H1 (cell line): ENCODE results near the gene RNF123. TPM values are rescaled to one million over a fixed set of nuclear protein-coding genes. Genes with fewer than 3 reads are reported as not detected.

ENCODE experiments used
- CTCF ChIA-PET: fragments of 300-600 bp; sonication (Branson Sonifier 250); formaldehyde crosslinking; loops from one replicate; lab custom pipeline; 2021; ENCODE audit not compliant: partially characterized antibody; lab: Charles Lee
- POLR2A ChIA-PET: fragments of 300-600 bp; sonication (Branson Sonifier 250); formaldehyde crosslinking; loops from one replicate; lab custom pipeline; 2021; ENCODE audit warnings: inconsistent platforms; ENCODE audit not compliant: partially characterized antibody; lab: Charles Lee
- DNase-seq, 2 experiments: peaks; one replicate each; pipeline versions ENCODE4 v3.0.0 to v3.0.0-alpha.2; 2010 to 2022; ENCODE audit warnings: low spot score in 2 of 2, low read depth in 1 of 2, mixed read lengths in 1 of 2
- FAIRE-seq: peaks from 2 replicates; lab custom pipeline; 2011; peaks lifted over from hg19 to GRCh38; lab: Jason Lieb, UNC
- H2AFZ ChIP-seq: 2 replicates; pipeline ENCODE4 v1.8.1; 2012; ENCODE audit warnings: low read length, inconsistent platforms
- H2AK5ac ChIP-seq: 2 replicates; pipeline ENCODE4 v1.6.1; 2013; ENCODE audit warnings: low read depth, low read length
- H2BK120ac ChIP-seq: replicated peaks from 2 replicates; pipeline ENCODE3; 2013; ENCODE audit warnings: low read depth, low read length, inconsistent platforms
- H2BK12ac ChIP-seq: 2 replicates; pipeline ENCODE4 v1.6.1; 2013; ENCODE audit warnings: low read depth, low read length
- H2BK15ac ChIP-seq: 2 replicates; pipeline ENCODE4 v1.6.1; 2013; ENCODE audit warnings: low read length
- H2BK20ac ChIP-seq: 2 replicates; pipeline ENCODE4 v1.6.1; 2013; ENCODE audit warnings: low read length
- H2BK5ac ChIP-seq: 2 replicates; pipeline ENCODE4 v1.6.1; 2013; ENCODE audit warnings: low read depth, low read length
- H3K14ac ChIP-seq: 2 replicates; pipeline ENCODE4 v1.6.1; 2013; ENCODE audit warnings: inconsistent platforms; ENCODE audit not compliant: insufficient read length
- H3K18ac ChIP-seq: 2 replicates; pipeline ENCODE4 v1.6.1; 2013; ENCODE audit warnings: low read length; ENCODE audit errors: extremely low read depth
- H3K23ac ChIP-seq: 2 replicates; pipeline ENCODE4 v1.6.1; 2013; ENCODE audit warnings: inconsistent platforms; ENCODE audit not compliant: insufficient read length
- H3K23me2 ChIP-seq: 2 replicates; pipeline ENCODE4 v1.6.1; 2013; ENCODE audit warnings: low read depth, low read length
- H3K27ac ChIP-seq: 2 replicates; pipeline ENCODE4 v1.6.1; 2011; ENCODE audit warnings: low read depth, low read length, inconsistent platforms
- H3K27me3 ChIP-seq, 4 experiments: replicated peaks in 1 of 4; 1 replicate in 1 of 4; 2 replicates in 3 of 4; pipeline versions ENCODE4 v1.6.1 to v1.8.1; 2011 to 2013; ENCODE audit warnings: low read length in 3 of 4, mild to moderate bottlenecking in 3 of 4, inconsistent platforms in 2 of 4, mixed read lengths in 2 of 4, moderate library complexity in 1 of 4; ENCODE audit not compliant: control insufficient read depth in 3 of 4, insufficient read depth in 3 of 4; ENCODE audit errors: extremely low read depth in 1 of 4
- H3K36me3 ChIP-seq, 4 experiments: 2 replicates each; pipeline versions ENCODE4 v1.6.1 to v1.8.1; 2011 to 2013; ENCODE audit warnings: mild to moderate bottlenecking in 4 of 4, low read length in 3 of 4, moderate library complexity in 2 of 4, control low read depth in 1 of 4, inconsistent platforms in 1 of 4; ENCODE audit not compliant: insufficient read depth in 4 of 4, control insufficient read depth in 2 of 4
- H3K4ac ChIP-seq: replicated peaks from 2 replicates; pipeline ENCODE3; 2013; ENCODE audit warnings: low read length, low read depth, mixed read lengths, inconsistent platforms; ENCODE audit not compliant: insufficient read length
- H3K4me1 ChIP-seq, 4 experiments: replicated peaks in 1 of 4; 1 replicate in 1 of 4; 2 replicates in 3 of 4; pipeline versions ENCODE4 v1.6.1 to v1.8.1; 2011 to 2013; ENCODE audit warnings: low read length in 3 of 4, inconsistent platforms in 2 of 4, mixed read lengths in 1 of 4; ENCODE audit not compliant: insufficient read depth in 4 of 4, control insufficient read depth in 3 of 4
- H3K4me2 ChIP-seq, 2 experiments: 2 replicates each; pipeline versions ENCODE4 v1.6.1 to v1.8.1; 2011 to 2013; ENCODE audit warnings: low read depth in 2 of 2, low read length in 2 of 2, control low read depth in 1 of 2, inconsistent platforms in 1 of 2, mild to moderate bottlenecking in 1 of 2; ENCODE audit not compliant: insufficient read depth in 1 of 2
- H3K4me3 ChIP-seq, 4 experiments: fragments of 200-600, 300-600 bp in 1 of 4; sonication (generic), shearing (Covaris generic), sonication (Bioruptor Twin) in 1 of 4; 2 replicates each; pipeline versions ENCODE4 v1.5.1 to v1.8.1; 2011 to 2016; ENCODE audit warnings: low read length in 4 of 4, low read depth in 3 of 4, control low read depth in 2 of 4, inconsistent platforms in 2 of 4, mild to moderate bottlenecking in 2 of 4, mixed read lengths in 1 of 4, moderate library complexity in 1 of 4; ENCODE audit not compliant: insufficient read depth in 2 of 4; ENCODE audit errors: extremely low read depth in 1 of 4
- H3K56ac ChIP-seq: replicated peaks from 2 replicates; pipeline ENCODE3; 2013; ENCODE audit warnings: low read depth, mild to moderate bottlenecking, mixed read lengths, low read length, inconsistent platforms; ENCODE audit not compliant: insufficient read length
- H3K79me1 ChIP-seq: 2 replicates; pipeline ENCODE4 v1.6.1; 2013; ENCODE audit warnings: low read depth, low read length, control low read depth
- H3K79me2 ChIP-seq, 2 experiments: 2 replicates each; pipeline versions ENCODE4 v1.6.1 to v1.8.1; 2012 to 2013; ENCODE audit warnings: low read length in 2 of 2, mild to moderate bottlenecking in 2 of 2, inconsistent platforms in 1 of 2; ENCODE audit not compliant: insufficient read depth in 2 of 2, control insufficient read depth in 1 of 2
- H3K9ac ChIP-seq, 4 experiments: replicated peaks in 1 of 4; 1 replicate in 1 of 4; 2 replicates in 3 of 4; pipeline versions ENCODE4 v1.6.1 to v1.8.1; 2011 to 2013; ENCODE audit warnings: low read depth in 3 of 4, low read length in 3 of 4, control low read depth in 2 of 4, mild to moderate bottlenecking in 2 of 4, moderate library complexity in 2 of 4, inconsistent platforms in 1 of 4; ENCODE audit errors: extremely low read depth in 1 of 4
- H3K9me3 ChIP-seq, 2 experiments: 2 replicates each; pipeline versions ENCODE4 v1.6.1 to v1.8.1; 2012 to 2013; ENCODE audit warnings: mild to moderate bottlenecking in 2 of 2, moderate library complexity in 2 of 2, control low read depth in 1 of 2, inconsistent platforms in 1 of 2, low read depth in 1 of 2, low read length in 1 of 2, mixed read lengths in 1 of 2; ENCODE audit not compliant: insufficient read depth in 2 of 2
- H4K20me1 ChIP-seq, 2 experiments: replicated peaks in 1 of 2; 2 replicates each; pipeline versions ENCODE3 to v1.8.1; 2011 to 2013; ENCODE audit warnings: inconsistent platforms in 2 of 2, low read length in 2 of 2, mild to moderate bottlenecking in 1 of 2; ENCODE audit not compliant: insufficient read depth in 2 of 2, control insufficient read depth in 1 of 2
- H4K5ac ChIP-seq: 2 replicates; pipeline ENCODE4 v1.6.1; 2013; ENCODE audit warnings: low read length, low read depth, mixed read lengths, inconsistent platforms; ENCODE audit not compliant: insufficient read length
- H4K8ac ChIP-seq: 2 replicates; pipeline ENCODE4 v1.8.0; 2013; ENCODE audit warnings: mild to moderate bottlenecking, moderate library complexity, low read length, inconsistent platforms; ENCODE audit not compliant: insufficient read depth; ENCODE audit errors: extremely low read depth
- H4K91ac ChIP-seq: replicated peaks from 2 replicates; pipeline ENCODE3; 2013; ENCODE audit warnings: low read length, mixed read lengths, inconsistent platforms; ENCODE audit not compliant: insufficient read length
- ATF2 ChIP-seq: IDR thresholded peaks from 2 replicates; pipeline ENCODE4 v1.6.1; 2012; ENCODE audit warnings: low read length, inconsistent platforms
- BACH1 ChIP-seq: IDR thresholded peaks from 2 replicates; pipeline ENCODE4 v1.6.1; 2012; ENCODE audit warnings: low read length, improper control_type of control experiment
- BCL11A ChIP-seq, 2 experiments: IDR thresholded peaks; one replicate each; pipeline ENCODE4 v1.6.1; 2011; ENCODE audit warnings: low read depth in 2 of 2, low read length in 2 of 2, mild to moderate bottlenecking in 2 of 2
- CBX8 ChIP-seq: fragments of 300-800, 300-1000 bp; sonication (generic); IDR thresholded peaks from 2 replicates; pipeline ENCODE4 v1.7.1; 2016; ENCODE audit warnings: low read depth, low read length, borderline replicate concordance
- CHD2 ChIP-seq: IDR thresholded peaks from 2 replicates; pipeline ENCODE4 v1.6.1; 2012; ENCODE audit warnings: low read length, improper control_type of control experiment
- HDAC2 ChIP-seq, 2 experiments: fragments of 300-600 bp in 1 of 2; sonication (generic) in 1 of 2; IDR thresholded peaks; 2 replicates each; pipeline ENCODE4 v1.6.1; 2011 to 2012; ENCODE audit warnings: low read depth in 2 of 2, low read length in 2 of 2, mild to moderate bottlenecking in 2 of 2, moderate library complexity in 2 of 2, borderline replicate concordance in 1 of 2, inconsistent platforms in 1 of 2
- RBBP5 ChIP-seq: IDR thresholded peaks from 2 replicates; pipeline ENCODE4 v1.7.1; 2012; ENCODE audit warnings: low read depth, mild to moderate bottlenecking, inconsistent platforms, low read length, moderate library complexity, borderline replicate concordance
- RXRA ChIP-seq: IDR thresholded peaks from 2 replicates; pipeline ENCODE4 v1.6.1; 2011; ENCODE audit warnings: low read depth, mild to moderate bottlenecking, low read length, moderate library complexity; ENCODE audit not compliant: insufficient read depth
- SAP30 ChIP-seq: fragments of 300-600 bp; sonication (generic); IDR thresholded peaks from 2 replicates; pipeline ENCODE4 v1.7.1; 2012; ENCODE audit warnings: low read length, moderate library complexity, mild to moderate bottlenecking, inconsistent platforms; ENCODE audit not compliant: insufficient read depth, insufficient replicate concordance
- SP4 ChIP-seq: IDR thresholded peaks from 2 replicates; pipeline ENCODE4 v1.6.1; 2012; ENCODE audit warnings: low read length, inconsistent platforms
- SUZ12 ChIP-seq: fragments of 200-600 bp; sonication (generic); IDR thresholded peaks from 2 replicates; pipeline ENCODE4 v1.6.1; 2012; ENCODE audit warnings: mild to moderate bottlenecking, inconsistent platforms, low read length, moderate library complexity, mixed read lengths
- TEAD4 ChIP-seq: IDR thresholded peaks from 2 replicates; pipeline ENCODE4 v1.6.1; 2012; ENCODE audit warnings: low read depth, low read length, inconsistent platforms, mixed read lengths
- ZNF274 ChIP-seq: IDR thresholded peaks from 2 replicates; pipeline ENCODE4 v1.7.0; 2012; ENCODE audit warnings: low read length, borderline replicate concordance; ENCODE audit errors: extremely low read depth
- WGBS, 2 experiments: shearing (Covaris generic) in 1 of 2; methylation state at CpG; one replicate each; pipeline versions ENCODE4 v1.1.6 to v1.1.7; 2013 to 2015; ENCODE audit warnings: low lambda C conversion rate in 2 of 2, mixed read lengths in 2 of 2, inconsistent platforms in 1 of 2, low coverage in 1 of 2, missing lambda C conversion rate in 1 of 2; ENCODE audit not compliant: insufficient replicate concordance in 2 of 2, insufficient coverage in 1 of 2, insufficient read length in 1 of 2; ENCODE audit errors: extremely low coverage in 1 of 2, missing lambda C conversion rate in 1 of 2; 5-methylcytosine and 5-hydroxymethylcytosine counted together
- polyA plus RNA-seq, 7 experiments: library from polyadenylated mRNA; depleted of rRNA in 3 of 7; stranded (reverse) in 5 of 7; unstranded in 2 of 7; fragments of >200 nt in 5 of 7; fragments of 200-250 nt in 2 of 7; gene quantifications; 1 replicate in 5 of 7; 2 replicates in 1 of 7; 4 replicates in 1 of 7; pipeline versions ENCODE4 v1.2.1 to v1.2.3, GENCODE V29; 2011 to 2013; ENCODE audit warnings: missing spikeins in 2 of 7, mixed read lengths in 2 of 7
- total RNA-seq: library from RNA; stranded (reverse); fragmentation: NEBNext Ultra II Directional; extraction: Animal tissue kit (Norgen Biotek cat#: 25700); gene quantifications from 2 replicates; pipeline ENCODE4 v1.2.1, GENCODE V29; 2021

RNF123 gene
- total and polyA plus RNA-seq, 2 of the 8 experiments (the other 6 are each of a cell fraction or from before 2014, with no cell fraction given) = 30.5 to 57.7 TPM

GRCh38 chr3:49653621-49654020 lies 35.7 kb upstream of the RNF123 start:
- no peaks in the 10 kb centered on the region for H3K36me3 ChIP-seq
- no peak for TF ChIP-seq SUZ12
- TF ChIP-seq BCL11A (IDR thresholded peaks at IDR 0.05; ENCODE audit: low read depth in 2 of 2, low read length in 2 of 2) = no peak
- TF ChIP-seq RBBP5 = no peak
- no peak for TF ChIP-seq TEAD4
- no peak for TF ChIP-seq SAP30
- no peak for TF ChIP-seq HDAC2 (IDR thresholded peaks at IDR 0.05; ENCODE audit: borderline replicate concordance in 1 of 2, low read depth in 2 of 2, low read length in 2 of 2)
- TF ChIP-seq CBX8 = no peak
- TF ChIP-seq CHD2 = no peak
- no peak for TF ChIP-seq SP4
- no peak for TF ChIP-seq BACH1
- no peak for TF ChIP-seq RXRA
- TF ChIP-seq ZNF274 = no peak
- no peak for TF ChIP-seq ATF2

More at GRCh38 chr3:49653621-49654020, 35.7 kb upstream of the RNF123 start:
- Histone ChIP-seq H2AFZ (no peak overlapping the region), H3K18ac (no peak overlapping the region), H3K56ac (no peak overlapping the region), H3K23ac (no peak overlapping the region), H4K20me1 (no peaks in the 10 kb centered on the region), H4K8ac (peak overlapping the region; percentile 57; the same call in 1 of the 2 replicates), H4K5ac (no peak overlapping the region), H3K4me1 (no peaks in the 10 kb centered on the region; a peak in 1 of 7 replicates), H3K4ac (no peak overlapping the region), H3K4me3 (no peak overlapping the region), H2AK5ac (no peak overlapping the region), H3K27me3 (no peaks in the 10 kb centered on the region), H3K23me2 (no peaks in the 10 kb centered on the region), H3K14ac (no peak overlapping the region), H3K4me2 (no peak overlapping the region), H2BK120ac (no peak overlapping the region), H3K9ac (no peak overlapping the region), H3K79me2 (no peaks in the 10 kb centered on the region), H2BK15ac (no peak overlapping the region), H3K79me1 (no peaks in the 10 kb centered on the region), H2BK20ac (no peak overlapping the region), H3K9me3 (no peaks in the 10 kb centered on the region), H4K91ac (no peak overlapping the region), H3K27ac (no peak overlapping the region), H2BK12ac (no peak overlapping the region), H2BK5ac (no peak overlapping the region)
- ChIA-PET POLR2A (no interaction called here), CTCF (interaction anchor here (0.7 to 7.9 kb wide), 5 partner anchors 9 to 37 kb away, joined by 3 to 39 read pairs (median 5); no protein-coding TSS in a partner anchor)
- no peak for DNase-seq
- no peak for FAIRE-seq
- WGBS, 2 experiments = 85% methylated on average over 8 of the region's 8 CpGs; no CpG with 5 or more reads in 1 of the 2 experiments
